OCI-LY3 (cell line): ENCODE data around the gene PLAC9.

Experiments
- CTCF ChIP-seq: fragments of 200-600, 300-600 bp; sonication (generic); IDR thresholded peaks from 2 replicates; pipeline ENCODE4 v1.5.1; 2014; ENCODE audit warnings: antibody characterized with exemption, low read length, low read depth
- EZH2phosphoT487 ChIP-seq: fragments of 200-600 bp; shearing (Covaris generic); IDR thresholded peaks from 2 replicates; pipeline ENCODE4 v1.6.1; 2018; ENCODE audit warnings: antibody characterized with exemption, mixed run types, low read depth

DNA sequence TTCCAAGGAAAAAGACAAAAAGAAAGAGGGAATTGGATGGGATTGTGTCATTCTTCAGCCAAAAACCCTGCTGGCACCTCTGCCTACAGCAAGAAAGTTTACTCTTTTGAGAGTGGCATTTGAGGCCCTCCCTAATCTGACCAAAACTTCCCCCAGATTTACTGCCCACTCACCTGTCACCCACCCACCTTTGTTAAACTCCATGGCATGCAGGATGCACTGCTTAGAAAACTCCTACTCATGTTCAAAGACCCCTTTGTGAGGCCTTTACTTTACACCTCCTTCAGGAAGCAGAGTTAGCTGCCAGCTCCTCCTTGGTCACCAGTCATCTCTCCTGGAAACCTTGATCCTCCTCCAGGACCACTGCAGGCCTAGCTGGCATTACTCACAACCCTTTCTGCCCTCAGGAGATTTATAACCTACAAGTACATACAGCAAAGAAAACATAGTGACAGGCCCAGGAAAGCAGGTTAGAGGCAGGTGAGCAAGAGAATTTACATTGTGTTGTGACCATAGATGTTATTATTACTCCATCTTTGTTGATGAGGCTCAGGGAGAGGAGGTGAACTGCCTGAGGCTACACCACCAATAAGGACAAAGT, 10.3 kb upstream of the PLAC9 start:
- no peak for TF ChIP-seq CTCF
- no peak for TF ChIP-seq EZH2phosphoT487
